Measurements from ENCODE around the gene PLCB3. TPM values are rescaled to one million over a fixed set of nuclear protein-coding genes. Genes with fewer than 3 reads are reported as not detected.
A peak's percentile ranks its signal among the peaks of the same experiment; 100 is the strongest.

Gene PLCB3
- total and polyA plus RNA-seq, 3 experiments from 2014 or later = 0.47 to 13.6 (median 12.5) TPM

DNA sequence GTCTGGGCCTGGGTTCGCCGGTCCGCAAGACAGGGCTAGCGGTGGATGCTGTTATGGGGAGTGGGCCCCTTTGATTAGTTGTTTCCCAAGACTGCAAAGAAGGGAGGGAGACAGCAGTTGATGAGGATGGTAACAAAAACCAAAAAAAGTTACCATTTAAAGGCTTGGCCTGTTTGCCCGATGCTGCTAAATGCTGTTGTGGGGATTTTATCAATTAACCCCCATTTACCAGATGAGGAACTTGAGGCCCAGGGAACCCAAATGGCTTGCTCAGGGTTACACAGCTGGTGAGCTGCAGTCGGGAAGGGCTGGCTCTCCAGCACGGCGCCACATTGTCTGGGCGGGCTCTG is 28.7 kb upstream of the PLCB3 start:
- H3K27ac ChIP-seq (ENCODE audit: low read depth, low read length) = no peak overlapping the region
- H3K27ac Mint-ChIP-seq = peak overlapping the region in 1 of 8 donors; percentile 33
- peaks cover 0 to 49% (median 2%) of the 10 kb centered on the region in 3 donors for H3K36me3 Mint-ChIP-seq
- POLR2A ChIA-PET = interaction anchor here (0.6 to 6.2 kb wide), 2 partner anchors 9 to 17 kb away, joined by 3 to 69 read pairs; partner anchors contain the start of gene FERMT3
- H3K4me3 Mint-ChIP-seq = no peak overlapping the region
- H3K36me3 ChIP-seq (ENCODE audit: insufficient read depth, low read length) = peaks cover 34% of the 10 kb centered on the region
- H3K9me3 ChIP-seq (ENCODE audit: low read length) = no peaks in the 10 kb centered on the region
- no peaks in the 10 kb centered on the region for H3K27me3 ChIP-seq (ENCODE audit: insufficient read depth, low read length, poor library complexity, severe bottlenecking)
- DNase-seq = no peak
- H3K9me3 Mint-ChIP-seq = no peaks in the 10 kb centered on the region
- no peak overlapping the region for H3K4me3 ChIP-seq (ENCODE audit: low read length)
- H3K27me3 Mint-ChIP-seq = no peaks in the 10 kb centered on the region
- peaks cover 20% of the 10 kb centered on the region for H3K4me1 ChIP-seq (ENCODE audit: insufficient read depth, low read length)
- CTCF ChIA-PET = interaction anchor here (12.0 kb wide), 1 partner anchor 16 kb away, joined by 143 read pairs; the partner anchor contains the start of gene FERMT3
- H3K4me1 Mint-ChIP-seq = peaks cover 11 to 34% (median 18%) of the 10 kb centered on the region in 3 donors

DNA sequence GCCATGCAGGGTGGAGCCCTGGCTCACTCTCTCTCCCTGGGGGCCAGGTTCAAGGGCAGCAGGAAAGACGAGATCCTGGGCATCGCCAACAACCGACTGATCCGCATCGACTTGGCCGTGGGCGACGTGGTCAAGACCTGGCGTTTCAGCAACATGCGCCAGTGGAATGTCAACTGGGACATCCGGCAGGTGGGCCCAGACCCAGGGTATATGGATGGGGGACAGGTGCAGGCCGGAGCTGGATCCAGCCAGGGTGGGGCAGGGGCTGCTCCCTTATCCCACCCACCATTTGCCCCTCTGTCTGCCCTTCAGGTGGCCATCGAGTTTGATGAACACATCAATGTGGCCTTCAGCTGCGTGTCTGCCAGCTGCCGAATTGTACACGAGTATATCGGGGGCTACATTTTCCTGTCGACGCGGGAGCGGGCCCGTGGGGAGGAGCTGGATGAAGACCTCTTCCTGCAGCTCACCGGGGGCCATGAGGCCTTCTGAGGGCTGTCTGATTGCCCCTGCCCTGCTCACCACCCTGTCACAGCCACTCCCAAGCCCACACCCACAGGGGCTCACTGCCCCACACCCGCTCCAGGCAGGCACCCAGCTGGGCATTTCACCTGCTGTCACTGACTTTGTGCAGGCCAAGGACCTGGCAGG is 28.2 kb upstream of the PLCB3 start:
- no peak for DNase-seq
- no peak overlapping the region for H3K27ac ChIP-seq (ENCODE audit: low read depth, low read length)
- no peaks in the 10 kb centered on the region for H3K27me3 ChIP-seq (ENCODE audit: insufficient read depth, low read length, poor library complexity, severe bottlenecking)
- no peaks in the 10 kb centered on the region for H3K9me3 ChIP-seq (ENCODE audit: low read length)
- H3K9me3 Mint-ChIP-seq = no peaks in the 10 kb centered on the region
- peaks cover 0 to 47% (median 0%) of the 10 kb centered on the region in 3 donors for H3K36me3 Mint-ChIP-seq
- peaks cover 15 to 36% (median 18%) of the 10 kb centered on the region in 3 donors for H3K4me1 Mint-ChIP-seq
- CTCF ChIA-PET = interaction anchor here (1.0 to 12.0 kb wide), 6 partner anchors 12 to 108 kb away, joined by 3 to 143 read pairs (median 6); partner anchors contain the start of genes FERMT3 and STIP1
- H3K4me1 ChIP-seq (ENCODE audit: insufficient read depth, low read length) = peaks cover 20% of the 10 kb centered on the region
- no peak overlapping the region for H3K4me3 ChIP-seq (ENCODE audit: low read length)
- H3K27ac Mint-ChIP-seq = peak overlapping the region in 1 of 8 donors; percentile 85
- peaks cover 34% of the 10 kb centered on the region for H3K36me3 ChIP-seq (ENCODE audit: insufficient read depth, low read length)
- H3K27me3 Mint-ChIP-seq = no peaks in the 10 kb centered on the region
- peak overlapping the region in 1 of 7 donors; percentile 44 for H3K4me3 Mint-ChIP-seq
- POLR2A ChIA-PET = interaction anchor here (0.6 to 6.2 kb wide), 7 partner anchors 10 to 62 kb away, joined by 3 to 69 read pairs (median 3); partner anchors contain the start of genes FERMT3, GPR137, PPP1R14B and STIP1

DNA sequence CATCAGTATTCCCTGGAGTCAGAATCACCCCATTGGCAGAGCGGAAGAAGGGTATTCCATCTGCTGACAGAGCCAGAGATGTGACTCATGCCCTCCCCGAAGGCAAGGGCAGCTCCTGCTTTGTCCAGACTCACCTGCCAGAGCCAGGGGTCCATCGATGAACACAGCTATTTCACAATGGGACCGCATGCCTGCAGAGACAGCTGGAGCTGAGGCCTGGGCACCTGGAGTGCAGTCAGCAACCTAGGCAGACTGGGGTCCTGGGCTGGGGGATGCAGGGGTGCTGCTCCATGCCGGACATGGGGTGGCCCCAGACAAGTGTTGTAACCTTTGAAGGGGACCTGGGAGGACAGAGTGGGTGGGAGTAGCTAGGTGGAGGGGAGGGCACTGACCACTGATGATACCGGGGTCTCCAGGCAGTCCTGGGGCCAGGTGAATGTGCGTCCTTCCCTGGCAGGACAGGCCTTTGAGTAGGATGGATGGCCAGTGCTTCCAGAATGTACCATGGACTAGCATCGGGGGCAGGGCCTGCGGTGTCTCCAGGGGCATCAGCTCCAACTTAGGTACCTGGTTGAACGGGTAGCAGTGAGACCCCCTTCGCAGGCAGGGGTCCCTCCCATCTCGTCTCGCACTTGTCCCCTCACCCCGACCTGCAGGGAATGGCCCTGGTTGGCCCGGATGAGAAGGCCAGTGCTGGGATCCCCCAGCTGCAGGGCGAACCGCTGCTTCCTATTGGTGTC is 27.0 kb upstream of the PLCB3 start:
- Histone ChIP-seq H3K27me3 (ENCODE audit: insufficient read depth, low read length, poor library complexity, severe bottlenecking) (no peaks in the 10 kb centered on the region), H3K4me1 (ENCODE audit: insufficient read depth, low read length) (peaks cover 26% of the 10 kb centered on the region), H3K4me3 (ENCODE audit: low read length) (no peak overlapping the region), H3K36me3 (ENCODE audit: insufficient read depth, low read length) (peaks cover 24% of the 10 kb centered on the region), H3K9me3 (ENCODE audit: low read length) (no peaks in the 10 kb centered on the region), H3K27ac (ENCODE audit: low read depth, low read length) (no peak overlapping the region)
- DNase-seq = peak in 1 of 5 donors; percentile 46
- Mint-ChIP-seq H3K4me1 (peaks cover 22 to 38% (median 23%) of the 10 kb centered on the region in 3 donors), H3K27ac (peak overlapping the region in 6 of 8 donors; percentile 34 to 77 (median 66)), H3K36me3 (peaks cover 0 to 36% (median 0%) of the 10 kb centered on the region in 3 donors), H3K27me3 (no peaks in the 10 kb centered on the region), H3K9me3 (no peaks in the 10 kb centered on the region), H3K4me3 (peak overlapping the region in 6 of 7 donors; percentile 23 to 93 (median 91))
- ChIA-PET POLR2A (interaction anchor here (1.0 to 6.2 kb wide), 6 partner anchors 9 to 61 kb away, joined by 3 to 69 read pairs (median 4); partner anchors contain the start of genes FERMT3, GPR137, PPP1R14B and STIP1), CTCF (interaction anchor here (0.6 to 12.0 kb wide), 11 partner anchors 8 to 107 kb away, joined by 3 to 143 read pairs (median 5); partner anchors contain the start of genes FERMT3 and STIP1)

DNA sequence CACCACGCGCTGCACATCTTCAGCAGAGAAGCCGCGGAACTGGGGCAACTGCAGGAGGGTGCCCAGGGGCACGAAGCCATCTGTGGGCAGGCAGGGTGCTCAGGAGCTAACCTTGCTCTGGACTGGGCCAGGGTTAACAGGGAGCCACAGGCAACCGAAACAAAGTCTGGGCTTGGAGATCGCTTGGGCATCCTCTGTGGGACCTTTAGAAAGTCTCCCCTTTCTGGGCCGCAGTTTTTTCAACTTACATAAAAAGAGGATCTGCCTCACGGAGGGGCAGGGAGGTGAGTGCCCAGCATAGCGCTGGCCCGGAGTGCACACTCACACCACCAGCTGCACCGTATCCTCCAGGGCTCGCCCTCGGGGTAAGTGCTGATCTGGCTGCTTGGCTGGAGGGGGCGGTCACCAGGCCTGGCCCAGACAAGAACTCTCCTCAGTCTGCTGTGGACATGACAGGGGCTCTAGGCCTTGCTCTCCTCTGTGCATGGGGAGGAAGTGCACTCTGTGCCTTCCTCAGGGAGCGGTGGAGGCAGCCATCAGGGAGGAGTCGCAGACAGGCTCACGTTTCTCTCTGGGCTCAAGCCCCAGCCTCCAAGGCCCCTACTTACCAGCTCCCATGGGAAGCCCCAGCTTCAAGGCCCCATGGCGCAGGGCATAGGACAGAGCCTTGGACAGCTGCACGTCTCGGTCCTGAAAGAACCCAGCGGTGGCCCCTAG is 26.3 kb upstream of the PLCB3 start:
- Histone ChIP-seq H3K27ac (ENCODE audit: low read depth, low read length) (peak overlapping the region; percentile 88), H3K4me1 (ENCODE audit: insufficient read depth, low read length) (peaks cover 33% of the 10 kb centered on the region), H3K9me3 (ENCODE audit: low read length) (no peaks in the 10 kb centered on the region), H3K36me3 (ENCODE audit: insufficient read depth, low read length) (peaks cover 16% of the 10 kb centered on the region), H3K4me3 (ENCODE audit: low read length) (peak overlapping the region; percentile 90), H3K27me3 (ENCODE audit: insufficient read depth, low read length, poor library complexity, severe bottlenecking) (no peaks in the 10 kb centered on the region)
- H3K36me3 Mint-ChIP-seq = peaks cover 0 to 29% (median 0%) of the 10 kb centered on the region in 3 donors
- peak in 1 of 5 donors; percentile 51 for DNase-seq
- H3K9me3 Mint-ChIP-seq = no peaks in the 10 kb centered on the region
- peak overlapping the region; percentile 63 to 96 (median 91) for H3K27ac Mint-ChIP-seq
- H3K27me3 Mint-ChIP-seq = no peaks in the 10 kb centered on the region
- peaks cover 29 to 45% (median 30%) of the 10 kb centered on the region in 3 donors for H3K4me1 Mint-ChIP-seq
- POLR2A ChIA-PET = interaction anchor here (0.6 to 6.2 kb wide), 6 partner anchors 15 to 79 kb away, joined by 3 to 69 read pairs (median 8); partner anchors contain the start of genes FERMT3, FKBP2, PPP1R14B and STIP1
- H3K4me3 Mint-ChIP-seq = peak overlapping the region; percentile 90 to 94 (median 92)
- CTCF ChIA-PET = interaction anchor here (0.7 to 12.0 kb wide), 6 partner anchors 10 to 79 kb away, joined by 3 to 143 read pairs (median 6); partner anchors contain the start of gene FERMT3

DNA sequence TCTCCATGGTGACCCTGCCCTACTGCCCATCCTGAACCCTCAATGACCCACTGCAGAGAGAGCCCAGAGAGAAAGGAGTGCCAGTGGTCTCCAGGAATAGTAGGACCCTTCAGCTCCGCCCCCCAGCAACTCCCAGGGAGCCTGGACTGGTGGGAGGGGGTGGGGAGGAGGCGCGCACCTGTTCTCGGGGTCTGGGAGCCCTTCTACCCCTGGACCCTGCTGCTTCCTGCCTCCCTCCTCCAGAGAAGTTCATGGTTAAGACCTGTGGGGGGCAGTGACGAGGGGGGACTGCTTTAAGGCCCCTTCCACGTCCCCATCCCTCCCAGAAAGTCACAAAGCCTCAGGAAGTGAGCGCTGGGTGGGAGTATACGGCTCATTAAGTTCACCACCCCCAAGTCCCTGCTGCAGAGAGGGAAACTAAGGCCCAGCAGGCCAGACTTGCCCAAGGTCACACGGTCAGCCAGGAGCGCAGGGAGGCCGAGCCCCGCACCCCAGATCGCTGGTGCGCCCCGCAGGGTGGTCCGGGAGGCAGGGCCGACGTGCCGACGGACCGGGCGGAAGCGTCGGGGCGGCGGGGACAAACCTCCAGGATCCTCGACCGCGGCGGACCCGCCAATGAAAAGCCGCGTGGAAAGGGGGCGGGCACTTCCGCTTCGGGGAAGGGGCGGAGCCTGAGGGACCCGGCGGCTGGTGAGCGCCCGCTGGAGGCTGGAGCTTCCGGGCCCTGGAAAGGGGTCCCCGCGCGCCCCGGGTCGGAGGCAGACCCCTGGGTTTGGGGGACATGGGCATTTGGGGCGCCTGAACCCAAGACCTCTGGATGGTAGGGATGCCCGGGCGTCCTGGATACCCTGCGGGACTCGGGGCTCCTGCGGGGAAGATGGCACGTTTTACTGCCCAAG is 25.5 kb upstream of the PLCB3 start, which contains the start of the genes NUDT22 and TRPT1:
TSS of gene NUDT22 (plus strand) at position 667 of the 899 bp plus-strand sequence. CDS start 379 bp downstream, outside the sequence.
TSS of gene TRPT1 (minus strand) at position 579 of the 899 bp plus-strand sequence. CDS start at position 253, 326 bp downstream.
- Mint-ChIP-seq H3K4me3 (peak within 1 kb of the TSS; percentile 90 to 94 (median 92)), H3K27me3 (no peaks in the 10 kb centered on the region), H3K4me1 (peaks cover 30 to 51% (median 31%) of the 10 kb centered on the region in 3 donors), H3K9me3 (no peaks in the 10 kb centered on the region), H3K27ac (peak within 1 kb of the TSS; percentile 89 to 96 (median 93)), H3K36me3 (peaks cover 0 to 24% (median 0%) of the 10 kb centered on the region in 3 donors)
- Histone ChIP-seq H3K4me1 (ENCODE audit: insufficient read depth, low read length) (peaks cover 35% of the 10 kb centered on the region), H3K27me3 (ENCODE audit: insufficient read depth, low read length, poor library complexity, severe bottlenecking) (no peaks in the 10 kb centered on the region), H3K9me3 (ENCODE audit: low read length) (no peaks in the 10 kb centered on the region), H3K27ac (ENCODE audit: low read depth, low read length) (peak within 1 kb of the TSS; percentile 88), H3K36me3 (ENCODE audit: insufficient read depth, low read length) (peaks cover 9% of the 10 kb centered on the region), H3K4me3 (ENCODE audit: low read length) (peak within 1 kb of the TSS; percentile 90)
- POLR2A ChIA-PET = interaction anchor here (0.5 to 6.2 kb wide), 15 partner anchors 10 to 78 kb away, joined by 3 to 69 read pairs (median 4); partner anchors contain the start of genes FERMT3, FKBP2, GPR137 and PPP1R14B
- CTCF ChIA-PET = interaction anchor here (0.7 to 12.0 kb wide), 16 partner anchors 8 to 78 kb away, joined by 3 to 143 read pairs (median 5); partner anchors contain the start of genes BAD, CATSPERZ, FERMT3 and STIP1
- DNase-seq = peak; percentile 86 to 93 (median 88)

DNA sequence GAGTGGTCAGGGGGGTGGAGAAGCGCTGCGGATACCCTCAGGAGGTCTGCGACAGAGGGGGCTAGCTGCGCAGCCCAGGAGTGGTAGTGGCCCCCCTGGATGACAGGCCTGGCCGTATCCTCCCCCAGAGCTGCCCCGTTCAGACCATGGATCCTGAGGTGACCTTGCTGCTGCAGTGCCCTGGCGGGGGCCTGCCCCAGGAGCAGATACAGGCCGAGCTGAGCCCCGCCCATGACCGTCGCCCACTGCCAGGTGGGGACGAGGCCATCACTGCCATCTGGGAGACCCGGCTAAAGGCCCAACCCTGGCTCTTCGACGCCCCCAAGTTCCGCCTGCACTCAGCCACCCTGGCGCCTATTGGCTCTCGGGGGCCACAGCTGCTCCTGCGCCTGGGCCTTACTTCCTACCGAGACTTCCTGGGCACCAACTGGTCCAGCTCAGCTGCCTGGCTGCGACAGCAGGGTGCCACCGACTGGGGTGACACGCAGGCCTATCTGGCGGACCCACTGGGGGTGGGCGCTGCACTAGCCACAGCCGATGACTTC is 24.8 kb upstream of the PLCB3 start:
- ChIA-PET POLR2A (interaction anchor here (0.5 to 6.2 kb wide), 13 partner anchors 9 to 76 kb away, joined by 3 to 69 read pairs (median 7); partner anchors contain the start of genes FERMT3, FKBP2, GPR137 and PPP1R14B), CTCF (interaction anchor here (0.8 to 12.0 kb wide), 13 partner anchors 9 to 78 kb away, joined by 3 to 143 read pairs (median 5); partner anchors contain the start of genes BAD, CATSPERZ, FERMT3 and STIP1)
- no peaks in the 10 kb centered on the region for H3K9me3 Mint-ChIP-seq
- DNase-seq = peak; percentile 56 to 78 (median 62)
- H3K36me3 Mint-ChIP-seq = peaks cover 0 to 18% (median 0%) of the 10 kb centered on the region in 3 donors
- Histone ChIP-seq H3K4me1 (ENCODE audit: insufficient read depth, low read length) (peaks cover 42% of the 10 kb centered on the region), H3K4me3 (ENCODE audit: low read length) (peak overlapping the region; percentile 90), H3K36me3 (ENCODE audit: insufficient read depth, low read length) (peaks cover 5% of the 10 kb centered on the region), H3K9me3 (ENCODE audit: low read length) (no peaks in the 10 kb centered on the region), H3K27ac (ENCODE audit: low read depth, low read length) (peak overlapping the region; percentile 88), H3K27me3 (ENCODE audit: insufficient read depth, low read length, poor library complexity, severe bottlenecking) (no peaks in the 10 kb centered on the region)
- H3K4me3 Mint-ChIP-seq = peak overlapping the region; percentile 90 to 94 (median 92)
- H3K27me3 Mint-ChIP-seq = no peaks in the 10 kb centered on the region
- peak overlapping the region; percentile 79 to 96 (median 89) for H3K27ac Mint-ChIP-seq
- H3K4me1 Mint-ChIP-seq = peaks cover 32 to 56% (median 36%) of the 10 kb centered on the region in 3 donors
